ENCODE measurements around the gene SLC24A4.

The SLC24A4 gene

GRCh38 chr14:92460916-92461579 is 138.1 kb downstream of the SLC24A4 start:
- DNase-seq, result peak in 1 of 5 donors; percentile 56

GRCh38 chr14:92461891-92462290 is 138.9 kb downstream of the SLC24A4 start:
- DNase-seq, result no peak

GRCh38 chr14:92462568-92462967 is 139.6 kb downstream of the SLC24A4 start:
- DNase-seq, result no peak

GRCh38 chr14:92463141-92463540 is 140.2 kb downstream of the SLC24A4 start:
- no peak for DNase-seq

GRCh38 chr14:92464156-92464555 is 141.2 kb downstream of the SLC24A4 start:
- no peak for DNase-seq

- no peak for DNase-seq
Observed at GRCh38 chr14:92464716-92465115, 141.8 kb downstream of the SLC24A4 start.

- DNase-seq, result no peak
Observed at GRCh38 chr14:92465353-92466055, 142.5 kb downstream of the SLC24A4 start.

GRCh38 chr14:92466059-92466458 is 143.1 kb downstream of the SLC24A4 start:
- no peak for DNase-seq

GRCh38 chr14:92469515-92469914 is 146.6 kb downstream of the SLC24A4 start:
- DNase-seq, result no peak

- no peak for DNase-seq
Observed at GRCh38 chr14:92470215-92470614, 147.2 kb downstream of the SLC24A4 start.

GRCh38 chr14:92470811-92471210 is 147.8 kb downstream of the SLC24A4 start:
- DNase-seq, result no peak

GRCh38 chr14:92471919-92472318 is 149.0 kb downstream of the SLC24A4 start:
- DNase-seq, result no peak

- no peak for DNase-seq
Observed at GRCh38 chr14:92472860-92473259, 149.9 kb downstream of the SLC24A4 start.

- DNase-seq, result no peak
Observed at GRCh38 chr14:92473261-92473968, 150.4 kb downstream of the SLC24A4 start.

GRCh38 chr14:92473969-92474535 is 151.1 kb downstream of the SLC24A4 start:
- DNase-seq, result no peak

- DNase-seq, result no peak
Observed at GRCh38 chr14:92475037-92475436, 152.1 kb downstream of the SLC24A4 start.

- DNase-seq, result no peak
Observed at GRCh38 chr14:92475451-92476187, 152.7 kb downstream of the SLC24A4 start.

GRCh38 chr14:92480856-92481255 is 157.9 kb downstream of the SLC24A4 start:
- DNase-seq, result no peak

GRCh38 chr14:92481386-92481785 is 158.4 kb downstream of the SLC24A4 start:
- no peak for DNase-seq

- no peak for DNase-seq
Observed at GRCh38 chr14:92481811-92482555, 159.0 kb downstream of the SLC24A4 start.

GRCh38 chr14:92482621-92483319 is 159.8 kb downstream of the SLC24A4 start:
- no peak for DNase-seq
